Measurements from ENCODE around the gene USP6NL.

GRCh38 chr10:11504566-11505285 is 106.7 kb downstream of the USP6NL start:
- TF ChIP-seq EZH2 (IDR thresholded peaks at IDR 0.05) (no peak), POLR2AphosphoS5 (IDR thresholded peaks at IDR 0.05; ENCODE audit: borderline replicate concordance, low read depth, low read length) (no peak), FOXP2 (optimal IDR thresholded peaks at IDR 0.05; ENCODE audit: control extremely low read depth, extremely low read length, insufficient read depth) (no peak)

Measured in SK-N-MC (cell line).